Natural killer cell (primary cell): Measurements from ENCODE around the gene DGKQ. TPM values are rescaled to one million over a fixed set of nuclear protein-coding genes. Genes with fewer than 3 reads are reported as not detected.
A peak's percentile ranks its signal among the peaks of the same experiment; 100 is the strongest.

Source experiments
- ATAC-seq, 3 donors: fragments of 150-1000 bp in 2 of 3; fragments of 200-7000 bp in 1 of 3; cut with Tn5 transposase; 1 replicate in 1 of 3; 2 replicates in 2 of 3; pipeline ENCODE4 v1.10.0; 2021; ENCODE audit warnings: mild to moderate bottlenecking in 2 of 3, moderate library complexity in 2 of 3
- DNase-seq, 2 donors: peaks; one replicate each; pipeline versions ENCODE4 v3.0.0 to v3.0.0-alpha.2; 2013 to 2021; ENCODE audit warnings: mixed read lengths in 1 of 2
- H3K27ac ChIP-seq: one replicate; pipeline ENCODE4 v1.5.1; 2013; ENCODE audit warnings: mild to moderate bottlenecking, low read length
- H3K27me3 ChIP-seq: one replicate; pipeline ENCODE4 v1.6.1; 2013; ENCODE audit warnings: low read length; ENCODE audit not compliant: control insufficient read depth, insufficient read depth
- H3K36me3 ChIP-seq: one replicate; pipeline ENCODE4 v1.6.1; 2013; ENCODE audit warnings: low read length; ENCODE audit not compliant: control insufficient read depth, insufficient read depth
- H3K4me1 ChIP-seq: one replicate; pipeline ENCODE4 v1.6.1; 2013; ENCODE audit warnings: low read length; ENCODE audit not compliant: control insufficient read depth, insufficient read depth
- H3K4me3 ChIP-seq: one replicate; pipeline ENCODE4 v1.5.1; 2013; ENCODE audit warnings: low read length
- H3K9me3 ChIP-seq: one replicate; pipeline ENCODE4 v1.6.1; 2013; ENCODE audit warnings: low read length; ENCODE audit not compliant: control insufficient read depth, insufficient read depth
- H3K27ac Mint-ChIP-seq, 2 donors: one replicate each; pipeline ENCODE4 v1.8.0; 2022; ENCODE audit warnings: mild to moderate bottlenecking in 2 of 2, mixed read lengths in 2 of 2, moderate library complexity in 1 of 2
- H3K27me3 Mint-ChIP-seq, 2 donors: one replicate each; pipeline ENCODE4 v1.8.0; 2022; ENCODE audit warnings: low read depth in 2 of 2, mixed read lengths in 2 of 2
- H3K36me3 Mint-ChIP-seq: one replicate; pipeline ENCODE4 v1.8.0; 2022; ENCODE audit warnings: mixed read lengths
- H3K4me1 Mint-ChIP-seq, 2 donors: one replicate each; pipeline ENCODE4 v1.8.0; 2022; ENCODE audit warnings: mixed read lengths in 2 of 2
- H3K4me3 Mint-ChIP-seq: one replicate; pipeline ENCODE4 v1.8.0; 2022; ENCODE audit warnings: mild to moderate bottlenecking, moderate library complexity, mixed read lengths
- H3K9me3 Mint-ChIP-seq, 2 donors: one replicate each; pipeline ENCODE4 v1.8.0; 2022; ENCODE audit warnings: mixed read lengths in 2 of 2
- WGBS: methylation state at CpG from one replicate; pipeline ENCODE4 v1.1.7; 2013; ENCODE audit warnings: missing lambda C conversion rate; ENCODE audit not compliant: insufficient coverage; 5-methylcytosine and 5-hydroxymethylcytosine counted together
- intact Hi-C: fragments of 100-400 bp; cut with micrococcal nuclease; formaldehyde crosslinking; loops from one replicate; pipeline ENCODE4 v1.14.2; 2022
- total RNA-seq, 4 donors: library from RNA; stranded (reverse); fragments of 120-200 nt in 1 of 4; gene quantifications; one replicate each; pipeline versions ENCODE4 v1.2.3 to v1.2.4, GENCODE V29; 2013 to 2022
- TF ChIP-seq, protein P1 (sequence below): fragments of 200-600 bp; IDR thresholded peaks from one replicate; pipeline ENCODE4 v1.8.0; 2022; ENCODE audit warnings: antibody characterized with exemption

The DGKQ gene
- total RNA-seq, 3 donors from 2014 or later (not counting 1 experiment from before 2014, with no cell fraction given), result 64.2 to 79.5 (median 65.2) TPM

GRCh38 chr4:1004071-1004418 lies 30.7 kb upstream of the DGKQ start:
- Histone ChIP-seq H3K4me1 (peaks cover 6% of the 10 kb centered on the region), H3K4me3 (no peak overlapping the region), H3K27ac (no peak overlapping the region), H3K9me3 (no peaks in the 10 kb centered on the region), H3K27me3 (peaks cover 24% of the 10 kb centered on the region), H3K36me3 (no peaks in the 10 kb centered on the region)
- Mint-ChIP-seq H3K27ac (no peak overlapping the region), H3K4me3 (peak overlapping the region; percentile 13), H3K36me3 (no peaks in the 10 kb centered on the region), H3K9me3 (no peaks in the 10 kb centered on the region), H3K27me3 (peaks cover 25 to 31% of the 10 kb centered on the region in 2 donors), H3K4me1 (peaks cover 5% of the 10 kb centered on the region in 2 donors)
- intact Hi-C loops, result loop anchor here (10.0 kb wide), 1 partner anchor 351 kb away; no protein-coding TSS in a partner anchor
- TF ChIP-seq, protein P1, sequence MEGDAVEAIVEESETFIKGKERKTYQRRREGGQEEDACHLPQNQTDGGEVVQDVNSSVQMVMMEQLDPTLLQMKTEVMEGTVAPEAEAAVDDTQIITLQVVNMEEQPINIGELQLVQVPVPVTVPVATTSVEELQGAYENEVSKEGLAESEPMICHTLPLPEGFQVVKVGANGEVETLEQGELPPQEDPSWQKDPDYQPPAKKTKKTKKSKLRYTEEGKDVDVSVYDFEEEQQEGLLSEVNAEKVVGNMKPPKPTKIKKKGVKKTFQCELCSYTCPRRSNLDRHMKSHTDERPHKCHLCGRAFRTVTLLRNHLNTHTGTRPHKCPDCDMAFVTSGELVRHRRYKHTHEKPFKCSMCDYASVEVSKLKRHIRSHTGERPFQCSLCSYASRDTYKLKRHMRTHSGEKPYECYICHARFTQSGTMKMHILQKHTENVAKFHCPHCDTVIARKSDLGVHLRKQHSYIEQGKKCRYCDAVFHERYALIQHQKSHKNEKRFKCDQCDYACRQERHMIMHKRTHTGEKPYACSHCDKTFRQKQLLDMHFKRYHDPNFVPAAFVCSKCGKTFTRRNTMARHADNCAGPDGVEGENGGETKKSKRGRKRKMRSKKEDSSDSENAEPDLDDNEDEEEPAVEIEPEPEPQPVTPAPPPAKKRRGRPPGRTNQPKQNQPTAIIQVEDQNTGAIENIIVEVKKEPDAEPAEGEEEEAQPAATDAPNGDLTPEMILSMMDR, result no peak
- no peak for DNase-seq
- ATAC-seq, result no peak
- 95% methylated on average over 13 of the region's 13 CpGs for WGBS

DNA sequence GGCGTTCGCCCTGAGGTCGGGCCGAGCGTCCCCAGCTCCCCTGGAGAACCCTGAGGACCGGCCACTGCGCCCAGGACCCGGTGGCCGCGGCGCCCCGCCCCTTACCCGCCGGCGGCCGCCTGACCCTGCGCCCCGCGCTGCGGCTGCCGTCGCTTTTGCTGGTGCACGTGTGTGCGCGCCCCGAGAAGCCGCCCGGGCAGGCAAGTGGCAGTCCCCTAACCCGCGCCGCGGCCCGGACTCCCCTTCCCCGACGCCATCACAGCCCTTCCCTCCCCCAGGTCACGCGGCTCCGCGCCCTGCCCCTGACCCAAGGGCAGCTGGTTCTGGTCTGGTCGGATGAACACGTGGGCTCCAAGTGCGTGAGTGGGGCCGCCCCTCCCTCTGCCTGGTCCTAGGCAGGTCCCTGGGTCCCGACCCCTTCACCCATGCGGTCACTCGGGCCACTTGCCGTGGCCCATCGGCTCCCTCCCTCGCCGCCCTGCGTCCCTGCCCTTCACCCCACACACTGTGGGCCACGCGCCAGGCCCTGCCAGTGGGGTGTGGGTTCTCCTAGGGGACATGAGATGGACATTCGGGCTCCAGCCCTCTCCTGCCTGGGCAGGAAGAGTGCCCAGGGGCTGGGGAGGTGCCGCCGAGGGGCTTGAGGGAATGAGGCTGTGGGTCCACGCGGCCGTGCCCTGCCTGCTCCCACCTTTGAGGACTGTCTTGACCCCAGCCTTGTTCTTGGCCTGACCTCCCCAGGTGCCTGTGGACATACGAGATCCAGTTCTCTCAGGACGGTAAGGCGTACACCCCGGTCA lies 30.1 kb upstream of the DGKQ start:
- no peaks in the 10 kb centered on the region for H3K9me3 Mint-ChIP-seq
- no peaks in the 10 kb centered on the region for H3K36me3 ChIP-seq
- WGBS, result 34% methylated on average over 62 of the region's 63 CpGs
- H3K27ac Mint-ChIP-seq, result no peak overlapping the region
- TF ChIP-seq, protein P1, result no peak
- H3K27me3 ChIP-seq, result peaks cover 24% of the 10 kb centered on the region
- intact Hi-C loops, result loop anchor here (10.0 kb wide), 1 partner anchor 351 kb away; no protein-coding TSS in a partner anchor
- H3K4me1 ChIP-seq, result peaks cover under 1% of the 10 kb centered on the region
- DNase-seq (no peak), ATAC-seq (no peak)
- no peaks in the 10 kb centered on the region for H3K36me3 Mint-ChIP-seq
- no peak overlapping the region for H3K4me3 ChIP-seq
- no peak overlapping the region for H3K27ac ChIP-seq
- no peak overlapping the region for H3K4me3 Mint-ChIP-seq
- H3K9me3 ChIP-seq, result no peaks in the 10 kb centered on the region
- H3K27me3 Mint-ChIP-seq, result peaks cover 20 to 27% of the 10 kb centered on the region in 2 donors
- no peaks in the 10 kb centered on the region for H3K4me1 Mint-ChIP-seq

DNA sequence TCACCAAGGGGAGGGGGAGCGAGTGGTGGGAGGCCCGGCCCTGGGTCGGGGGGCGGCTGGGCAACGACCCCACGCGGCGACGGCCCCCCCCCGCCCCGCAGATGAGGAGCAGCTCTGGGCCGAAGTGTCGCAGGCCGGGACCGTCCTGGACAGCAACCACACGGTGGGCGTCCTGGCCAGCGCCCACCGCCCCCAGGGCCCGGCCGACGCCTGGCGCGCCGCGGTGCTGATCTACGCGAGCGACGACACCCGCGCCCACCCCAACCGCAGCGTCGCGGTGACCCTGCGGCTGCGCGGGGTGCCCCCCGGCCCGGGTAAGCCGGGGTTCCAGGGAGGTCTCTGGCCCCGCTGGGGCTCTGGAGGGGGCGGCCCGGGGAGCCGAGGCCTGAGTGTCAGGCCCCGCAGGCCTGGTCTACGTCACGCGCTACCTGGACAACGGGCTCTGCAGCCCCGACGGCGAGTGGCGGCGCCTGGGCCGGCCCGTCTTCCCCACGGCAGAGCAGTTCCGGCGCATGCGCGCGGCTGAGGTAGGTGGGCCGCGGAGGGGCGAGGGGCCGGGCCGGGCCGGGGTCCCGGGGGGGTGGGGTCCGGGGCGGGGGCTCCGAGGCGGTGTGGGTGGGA lies 29.4 kb upstream of the DGKQ start:
- Histone ChIP-seq H3K9me3 (no peaks in the 10 kb centered on the region), H3K4me1 (peaks cover 4% of the 10 kb centered on the region), H3K27me3 (peaks cover 31% of the 10 kb centered on the region), H3K27ac (no peak overlapping the region), H3K36me3 (no peaks in the 10 kb centered on the region), H3K4me3 (no peak overlapping the region)
- intact Hi-C loops, result loop anchor here (10.0 kb wide), 1 partner anchor 352 kb away; no protein-coding TSS in a partner anchor
- Mint-ChIP-seq H3K4me3 (no peak overlapping the region), H3K36me3 (no peaks in the 10 kb centered on the region), H3K9me3 (no peaks in the 10 kb centered on the region), H3K4me1 (peaks cover 0 to 4% of the 10 kb centered on the region in 2 donors), H3K27me3 (peaks cover 18 to 27% of the 10 kb centered on the region in 2 donors), H3K27ac (no peak overlapping the region)
- ATAC-seq, result peak in 1 of 3 donors; percentile 9
- whole genome bisulfite sequencing, result 6% methylated on average over 66 of the region's 75 CpGs
- TF ChIP-seq, protein P1, result no peak
- DNase-seq, result no peak
